HG03135 (cell line): ENCODE data around the gene CD6.
A peak's percentile ranks its signal among the peaks of the same experiment; 100 is the strongest.

ENCODE experiments used
- ATAC-seq: cut with Tn5 transposase; IDR thresholded peaks from one replicate; pipeline ENCODE4 v1.9.1; 2021; ENCODE audit warnings: mild to moderate bottlenecking, moderate library complexity; ENCODE audit not compliant: unreplicated experiment

Gene CD6

DNA sequence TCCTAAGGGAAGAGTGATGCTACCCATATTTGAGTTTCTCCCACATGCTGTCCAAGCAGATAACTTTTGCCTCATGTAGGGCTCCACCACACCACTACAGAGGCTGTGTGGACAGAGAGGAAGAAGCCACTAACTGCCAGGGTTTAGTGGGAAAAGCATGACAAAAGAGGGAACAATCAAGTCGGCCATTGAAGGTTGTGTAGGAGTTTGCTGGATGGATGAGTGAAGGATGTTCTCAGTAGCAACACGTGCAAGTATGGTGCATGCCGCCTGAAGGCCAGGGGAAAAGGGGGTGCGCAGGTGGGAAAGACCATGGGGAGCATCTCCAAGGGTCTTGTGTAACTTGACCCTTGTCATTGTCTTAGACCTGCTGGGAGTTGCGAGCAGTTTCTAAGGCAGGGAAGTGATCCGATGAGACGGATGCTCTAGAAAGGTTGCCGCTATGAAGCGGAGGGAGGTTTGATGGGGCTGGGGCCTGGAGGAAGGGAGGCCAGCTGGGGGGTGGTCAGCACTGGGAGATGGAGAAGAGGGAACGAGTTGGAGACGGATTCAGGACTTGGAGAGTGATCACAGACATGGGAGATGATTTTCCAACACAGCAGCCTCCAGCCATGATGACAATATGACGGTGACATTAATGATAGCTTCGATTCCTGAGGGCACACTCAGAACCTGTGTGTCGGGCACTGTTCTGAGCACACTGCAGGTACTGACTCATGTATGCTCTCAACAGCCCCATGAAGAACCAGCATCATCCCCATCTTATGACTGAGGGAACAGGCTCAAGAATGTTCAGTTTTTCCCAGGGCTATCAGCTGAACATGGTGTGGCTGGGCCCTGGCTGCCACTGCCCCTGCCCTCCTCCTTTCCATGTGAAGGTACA lies 53.7 kb downstream of the CD6 start:
- no peak for ATAC-seq

- no peak for ATAC-seq
Measured at GRCh38 chr11:61025821-61026120, 54.3 kb downstream of the CD6 start.

- ATAC-seq, result no peak
Measured at GRCh38 chr11:61026121-61027031, 54.9 kb downstream of the CD6 start.

DNA sequence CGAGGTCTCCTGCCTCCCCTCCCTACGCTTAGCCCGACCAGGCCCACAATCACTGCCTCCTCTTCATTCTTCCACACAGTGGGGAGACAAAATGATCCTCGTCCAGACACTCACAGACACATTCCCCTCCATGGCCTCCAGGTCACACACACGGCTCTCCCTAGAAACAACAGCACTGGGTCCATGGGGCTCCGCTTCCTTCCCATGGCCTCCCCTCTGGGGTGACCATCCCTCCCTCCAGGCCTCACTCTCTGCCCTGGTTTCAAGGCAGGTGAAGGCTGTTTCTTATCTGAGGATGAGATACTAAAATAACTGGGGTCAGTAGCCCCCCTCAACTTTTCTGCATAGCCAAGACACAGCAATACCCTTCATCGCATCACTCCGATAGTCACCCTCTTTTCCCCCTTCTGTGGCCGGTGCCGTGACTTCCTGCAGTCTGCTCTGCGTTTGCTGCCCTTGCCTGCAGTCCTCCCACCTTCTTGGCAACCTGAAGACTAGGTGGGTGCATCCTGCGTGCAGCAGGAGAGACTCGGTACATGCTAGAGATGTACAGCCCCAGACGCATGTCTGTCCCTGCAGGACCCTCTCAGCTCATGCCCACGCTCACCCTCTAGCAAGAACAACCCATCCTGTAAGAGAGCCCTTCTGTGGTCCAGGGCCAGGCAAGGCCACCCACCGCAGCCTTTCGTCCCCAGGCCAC lies 55.8 kb downstream of the CD6 start:
- ATAC-seq, result no peak

DNA sequence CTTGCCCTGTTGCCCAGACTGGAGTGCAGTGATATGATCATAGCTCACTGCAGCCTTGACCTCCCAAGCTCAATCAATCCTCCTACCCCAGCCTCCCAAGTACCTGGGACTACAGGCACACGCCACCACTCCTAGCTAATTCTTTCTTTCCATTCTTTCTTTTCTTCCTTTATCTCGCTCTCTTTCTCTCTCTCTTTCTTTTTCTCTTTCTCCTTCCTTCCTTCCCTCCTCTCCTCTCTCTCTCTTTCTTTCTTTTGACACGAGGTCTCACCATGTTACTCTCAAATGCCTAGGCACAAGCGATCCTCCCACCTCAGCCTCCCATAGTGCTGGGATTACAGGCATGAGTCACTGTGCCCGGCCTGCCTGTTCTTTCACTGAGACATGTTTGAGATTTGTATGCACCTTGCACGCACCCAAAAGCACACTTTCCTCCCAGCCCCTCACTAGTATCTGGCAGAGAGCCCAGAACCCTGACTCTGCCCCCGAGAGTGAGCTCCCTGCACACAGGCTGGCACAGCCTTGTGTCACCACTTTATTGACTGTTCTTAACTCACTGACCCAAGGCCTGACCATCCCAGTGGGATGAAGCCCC lies 56.8 kb downstream of the CD6 start:
- peak; percentile 69 for ATAC-seq

DNA sequence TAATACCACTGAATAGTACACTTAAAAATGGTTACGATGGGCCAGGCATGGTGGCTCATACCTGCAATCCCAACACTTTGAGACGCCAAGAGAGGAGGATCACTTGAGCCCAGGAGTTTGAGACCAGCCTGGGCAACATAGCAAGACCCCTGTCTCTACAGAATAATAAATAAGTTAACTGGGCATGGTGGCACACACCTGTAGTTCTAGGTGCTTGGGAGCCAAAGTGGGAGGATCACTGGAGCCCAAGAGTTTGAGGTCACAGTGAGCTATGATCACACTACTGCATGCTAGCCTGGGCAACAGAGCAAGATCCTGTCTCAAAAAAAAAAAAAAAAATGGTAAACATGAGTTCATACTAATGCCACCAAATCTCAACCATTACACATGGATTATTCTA lies 61.3 kb downstream of the CD6 start:
- no peak for ATAC-seq

DNA sequence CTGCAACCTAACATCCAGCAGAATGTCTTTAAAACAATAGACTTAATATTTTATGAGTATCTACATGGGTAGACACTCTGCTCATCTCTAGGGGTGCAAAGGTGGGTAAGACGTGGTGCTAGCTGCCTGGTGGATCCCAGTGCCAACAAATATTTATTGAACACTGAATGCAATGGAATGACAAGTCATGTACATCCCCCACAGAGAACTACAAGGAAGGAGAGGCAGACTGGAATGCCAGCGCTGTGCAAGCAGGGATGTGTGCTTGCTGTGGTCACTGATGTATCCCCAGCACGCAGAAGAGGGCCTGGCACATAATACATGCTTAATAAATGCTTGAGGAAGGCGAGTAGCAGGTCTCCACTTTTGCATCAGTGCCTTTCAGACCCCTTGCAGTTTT lies 61.9 kb downstream of the CD6 start:
- ATAC-seq, result no peak

DNA sequence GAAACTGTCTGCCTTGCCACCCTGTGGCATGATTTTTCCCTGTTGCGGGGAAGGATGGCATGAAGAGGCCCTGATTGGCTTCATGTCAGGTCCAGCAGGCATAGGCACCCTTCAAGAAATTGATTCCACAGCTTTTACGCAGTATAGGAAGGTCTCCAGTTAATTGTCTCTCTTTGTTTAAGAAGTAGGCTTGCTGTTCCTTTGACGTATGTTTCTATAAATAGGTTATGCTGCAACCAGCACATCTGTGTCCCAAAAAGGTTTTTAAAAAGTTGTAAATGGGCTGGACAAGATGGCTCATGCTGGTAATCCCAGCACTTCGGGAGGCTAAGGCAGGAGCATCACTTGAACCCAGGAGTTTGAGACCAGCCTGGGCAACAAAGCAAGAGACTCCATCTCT lies 62.6 kb downstream of the CD6 start:
- no peak for ATAC-seq

GRCh38 chr11:61034704-61035525 lies 63.4 kb downstream of the CD6 start:
- no peak for ATAC-seq

DNA sequence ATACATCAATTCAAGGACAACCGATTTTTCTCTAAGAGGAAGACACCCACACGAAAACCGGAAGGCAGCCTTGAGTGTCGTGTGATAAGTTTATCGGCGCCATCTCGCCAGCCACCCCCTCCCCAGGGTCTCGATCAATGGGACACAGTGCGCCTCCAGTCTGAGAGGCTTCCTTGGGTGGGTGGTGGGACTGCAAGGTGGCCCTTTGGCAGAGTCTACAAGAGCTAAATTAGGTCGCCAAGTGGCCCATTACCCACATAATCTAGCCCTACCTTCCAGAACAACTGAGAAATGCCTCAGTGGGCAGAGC lies 64.0 kb downstream of the CD6 start:
- ATAC-seq, result no peak

DNA sequence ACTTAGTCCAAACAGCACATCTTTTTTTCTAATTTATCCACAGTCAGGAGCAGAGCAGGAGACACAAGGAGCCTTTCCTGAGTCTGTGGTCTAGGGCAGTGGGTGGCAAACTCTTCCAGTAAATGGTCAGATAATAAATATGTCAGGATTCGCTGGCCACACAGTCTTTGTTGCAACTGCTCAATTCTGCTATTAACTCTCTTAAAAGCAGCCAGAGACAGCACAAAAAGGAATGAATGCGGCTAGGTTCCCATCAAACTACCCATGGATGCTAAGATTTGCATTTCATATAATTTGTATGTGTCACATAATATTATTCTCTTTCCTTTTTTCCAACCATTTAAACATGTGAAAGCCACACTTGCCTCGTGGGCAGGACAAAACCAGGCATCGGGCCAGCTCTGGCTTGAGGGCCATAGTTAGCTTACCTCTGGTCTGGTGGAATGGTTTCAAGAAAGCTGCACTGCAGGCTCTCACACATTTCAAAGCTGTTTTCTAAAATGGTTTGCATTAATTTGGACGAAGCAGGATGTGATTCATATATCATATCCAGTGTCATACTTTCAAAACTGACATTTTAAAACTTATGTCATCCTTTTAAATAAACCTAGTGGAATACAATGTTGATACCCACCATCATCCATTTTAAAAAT lies 66.1 kb downstream of the CD6 start:
- no peak for ATAC-seq

GRCh38 chr11:61039916-61040315 lies 68.4 kb downstream of the CD6 start:
- ATAC-seq, result no peak

- ATAC-seq, result peak; percentile 96
Measured at GRCh38 chr11:61041755-61042518, 70.5 kb downstream of the CD6 start.

DNA sequence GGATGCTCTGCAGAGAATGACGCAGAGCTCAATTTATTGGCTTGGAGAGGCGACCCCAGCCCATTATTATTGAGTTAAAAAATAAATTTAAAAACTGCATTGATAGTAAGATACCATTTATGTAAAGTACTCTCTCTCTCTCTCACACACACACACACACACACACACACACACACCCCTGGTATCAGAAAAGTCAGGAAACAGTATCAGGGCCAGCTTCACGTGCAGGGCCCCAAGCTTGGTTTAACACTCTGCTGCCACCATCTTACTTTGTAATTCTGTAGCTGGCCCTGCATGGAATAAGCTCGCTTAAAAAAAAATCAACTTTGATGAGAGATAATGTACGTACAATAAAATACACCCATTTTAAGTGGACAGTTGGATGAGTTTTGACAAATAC lies 71.1 kb downstream of the CD6 start:
- ATAC-seq, result no peak

- no peak for ATAC-seq
Measured at GRCh38 chr11:61042961-61043540, 71.6 kb downstream of the CD6 start.

GRCh38 chr11:61045271-61045670 lies 73.8 kb downstream of the CD6 start:
- no peak for ATAC-seq

- no peak for ATAC-seq
Measured at GRCh38 chr11:61046833-61047232, 75.4 kb downstream of the CD6 start.

GRCh38 chr11:61048368-61049062 lies 77.0 kb downstream of the CD6 start:
- no peak for ATAC-seq
